Body of pancreas (tissue), 4 donors: ENCODE results near the gene KAT7. TPM values are rescaled to one million over a fixed set of nuclear protein-coding genes. Genes with fewer than 3 reads are reported as not detected.

ENCODE experiments used
- ATAC-seq: fragments of 150-250 bp; one replicate; pipeline ENCODE4 v1.9.1; 2016
- DNase-seq, 4 donors: peaks; one replicate each; pipeline ENCODE4 v3.0.0-alpha.2; 2019
- H3K27ac ChIP-seq, 4 donors: fragments of 200-600 bp; sonication (generic); 1 replicate in 3 of 4; 2 replicates in 1 of 4; pipeline versions ENCODE4 v1.5.1 to v1.6.1; 2016 to 2019; ENCODE audit warnings: mild to moderate bottlenecking in 1 of 4, mixed read lengths in 1 of 4, moderate library complexity in 1 of 4
- H3K27me3 ChIP-seq, 2 donors: fragments of 200-600 bp; sonication (generic); one replicate each; pipeline ENCODE4 v1.6.0; 2016; ENCODE audit warnings: mild to moderate bottlenecking in 1 of 2
- H3K36me3 ChIP-seq, 2 donors: fragments of 200-600 bp; sonication (generic); replicated peaks in 1 of 2; 2 replicates each; pipeline ENCODE4 v1.5.1; 2016; ENCODE audit warnings: low read depth in 2 of 2; ENCODE audit not compliant: insufficient read depth in 1 of 2
- H3K4me1 ChIP-seq: fragments of 200-600 bp; sonication (generic); one replicate; pipeline ENCODE4 v1.6.0; 2016
- H3K4me3 ChIP-seq, 2 donors: fragments of 200-600 bp; sonication (generic); 1 replicate in 1 of 2; 2 replicates in 1 of 2; pipeline ENCODE4 v1.5.1; 2016 to 2019
- H3K9me3 ChIP-seq, 3 donors: fragments of 200-600 bp; sonication (generic); 1 replicate in 2 of 3; 2 replicates in 1 of 3; pipeline ENCODE4 v1.5.1; 2016
- CTCF ChIP-seq, 7 experiments: fragments of 450-650 bp in 4 of 7; fragments of 200-600 bp in 3 of 7; sonication (generic) in 3 of 7; IDR thresholded peaks; one replicate each; pipeline ENCODE4 v1.5.1; 2016 to 2019; ENCODE audit warnings: antibody characterized with exemption in 7 of 7
- POLR2A ChIP-seq, 3 donors: fragments of 450-650 bp; IDR thresholded peaks; one replicate each; pipeline ENCODE4 v1.6.1; 2016; ENCODE audit warnings: antibody characterized with exemption in 3 of 3, mild to moderate bottlenecking in 2 of 3
- WGBS, 2 donors: methylation state at CpG; one replicate each; pipeline ENCODE4 v1.1.5; 2017; 5-methylcytosine and 5-hydroxymethylcytosine counted together
- intact Hi-C: fragments of 100-400 bp; cut with DNase I; formaldehyde crosslinking; loops from one replicate; pipeline ENCODE4 v1.15.1; 2023
- total RNA-seq, 2 donors: library from RNA; depleted of rRNA; stranded (reverse); fragments of >200 nt; gene quantifications; one replicate each; pipeline ENCODE4 v1.1.0, GENCODE V29; 2016

KAT7 gene
- total RNA-seq, 2 donors from 2014 or later: 7.3 to 16.5 TPM

- TF ChIP-seq CTCF (IDR thresholded peaks at IDR 0.05) (no peak), POLR2A (IDR thresholded peaks at IDR 0.05) (no peak)
- intact Hi-C loops: no loop called here
- WGBS, 2 donors: 75 to 85% methylated on average over 3 of the region's 3 CpGs
Measured at GRCh38 chr17:49766918-49767530, 21.5 kb upstream of the KAT7 start.

GRCh38 chr17:49775546-49776260, 12.8 kb upstream of the KAT7 start:
- H3K4me1 ChIP-seq: no peaks in the 10 kb centered on the region
- ATAC-seq (no peak), DNase-seq (peak in 1 of 4 donors; percentile 14)
- H3K36me3 ChIP-seq: no peaks in the 10 kb centered on the region
- no peak overlapping the region for H3K27ac ChIP-seq
- 79 to 89% methylated on average over 5 to 8 of the region's 8 CpGs for WGBS, 2 donors
- no peak for TF ChIP-seq CTCF (IDR thresholded peaks at IDR 0.05)
- no peak for TF ChIP-seq POLR2A (IDR thresholded peaks at IDR 0.05)
- intact Hi-C loops: loop anchor here (5.0 kb wide), 2 partner anchors 58 to 213 kb away; no protein-coding TSS in a partner anchor
- H3K9me3 ChIP-seq: no peaks in the 10 kb centered on the region
- no peaks in the 10 kb centered on the region for H3K27me3 ChIP-seq
- H3K4me3 ChIP-seq: no peak overlapping the region

More at GRCh38 chr17:49766918-49767530, 21.5 kb upstream of the KAT7 start:
- Histone ChIP-seq H3K4me3 (no peak overlapping the region), H3K27ac (no peak overlapping the region), H3K36me3 (no peaks in the 10 kb centered on the region), H3K9me3 (no peaks in the 10 kb centered on the region), H3K4me1 (peaks cover 18% of the 10 kb centered on the region), H3K27me3 (no peaks in the 10 kb centered on the region)
- DNase-seq (no peak), ATAC-seq (no peak)

- no peaks in the 10 kb centered on the region for H3K36me3 ChIP-seq
- H3K27me3 ChIP-seq: no peaks in the 10 kb centered on the region
- no peak for DNase-seq
- H3K27ac ChIP-seq: no peak overlapping the region
- 70 to 77% methylated on average over 7 to 8 of the region's 8 CpGs for WGBS, 2 donors
- intact Hi-C loops: loop anchor here (5.0 kb wide), 2 partner anchors 59 to 214 kb away; no protein-coding TSS in a partner anchor
- no peaks in the 10 kb centered on the region for H3K9me3 ChIP-seq
- no peak for ATAC-seq
- H3K4me3 ChIP-seq: no peak overlapping the region
- no peaks in the 10 kb centered on the region for H3K4me1 ChIP-seq
- TF ChIP-seq CTCF (IDR thresholded peaks at IDR 0.05) (no peak), POLR2A (IDR thresholded peaks at IDR 0.05) (no peak)
Measured at GRCh38 chr17:49776551-49777300, 11.8 kb upstream of the KAT7 start.

- WGBS, 2 donors: 68 to 87% methylated on average over 2 of the region's 2 CpGs
- H3K4me3 ChIP-seq: no peak overlapping the region
- H3K9me3 ChIP-seq: no peaks in the 10 kb centered on the region
- H3K27me3 ChIP-seq: no peaks in the 10 kb centered on the region
- TF ChIP-seq CTCF (IDR thresholded peaks at IDR 0.05): no peak
- no peak for TF ChIP-seq POLR2A (IDR thresholded peaks at IDR 0.05)
- no peaks in the 10 kb centered on the region for H3K36me3 ChIP-seq
- no peak overlapping the region for H3K27ac ChIP-seq
- intact Hi-C loops: loop anchor here (5.0 kb wide), 2 partner anchors 60 to 215 kb away; no protein-coding TSS in a partner anchor
- ATAC-seq (no peak), DNase-seq (no peak)
- H3K4me1 ChIP-seq: no peaks in the 10 kb centered on the region
Measured at GRCh38 chr17:49777563-49777962, 10.9 kb upstream of the KAT7 start.
